Measurements from ENCODE around the gene CRISPLD2.

CRISPLD2 gene

DNA sequence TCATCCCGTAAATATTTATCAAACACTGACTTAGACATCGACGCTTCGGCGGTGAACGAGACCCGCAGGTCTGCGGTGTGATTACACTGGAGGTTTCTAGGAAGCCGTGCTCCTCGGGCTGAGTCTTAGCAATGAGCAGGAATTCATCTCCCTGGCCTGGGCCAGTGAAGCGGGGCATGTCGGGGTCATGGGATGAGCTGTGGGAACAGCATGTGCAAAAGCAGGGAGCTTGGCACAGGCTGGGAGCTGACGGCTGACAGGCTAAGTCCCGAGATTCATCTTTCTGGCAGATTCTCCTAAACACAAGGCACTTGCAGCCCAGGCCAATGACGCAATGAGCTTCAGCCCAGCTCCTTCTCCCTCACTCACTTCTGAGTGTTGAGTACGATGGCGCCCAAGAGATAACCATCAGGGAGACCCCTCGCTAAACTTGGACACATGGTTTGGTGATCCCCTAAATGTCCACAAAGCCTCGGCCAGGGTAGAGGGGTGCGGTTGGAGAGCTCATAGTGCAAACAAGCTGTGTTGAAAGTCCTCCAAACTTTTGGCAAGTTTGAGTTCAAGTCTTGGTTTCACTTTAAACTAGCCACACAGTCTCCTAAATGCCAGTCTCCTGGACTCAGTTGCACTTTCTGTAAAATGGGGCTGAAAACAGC lies 12.8 kb downstream of the CRISPLD2 start:
- ChIA-PET POLR2A (interaction anchor here (0.7 kb wide), 1 partner anchor 13 kb away, joined by 3 read pairs; the partner anchor contains the start of gene CRISPLD2), CTCF (no interaction called here)
- no peaks in the 10 kb centered on the region for H3K4me1 ChIP-seq (ENCODE audit: control insufficient read depth, insufficient read depth, low read length)
- H3K4me3 ChIP-seq (ENCODE audit: low read depth, low read length) = no peak overlapping the region
- H3K36me3 ChIP-seq (ENCODE audit: control insufficient read depth in 2 of 2, insufficient read depth in 1 of 2, low read length in 2 of 2) = no peaks in the 10 kb centered on the region
- no peaks in the 10 kb centered on the region for H3K9me3 ChIP-seq (ENCODE audit: control insufficient read depth, insufficient read depth, low read depth, low read length)
- TF ChIP-seq PRDM4 (tag by site-specific recombination; IDR thresholded peaks at IDR 0.05) = peak; percentile 82
- TF ChIP-seq ZNF362 (tag by site-specific recombination; IDR thresholded peaks at IDR 0.05) = no peak
- H3K27ac ChIP-seq (ENCODE audit: extremely low read depth, low read depth, low read length) = no peak overlapping the region

GRCh38 chr16:84833144-84833500 lies 13.3 kb downstream of the CRISPLD2 start:
- Histone ChIP-seq H3K4me1 (ENCODE audit: control insufficient read depth, insufficient read depth, low read length) (no peaks in the 10 kb centered on the region), H3K9me3 (ENCODE audit: control insufficient read depth, insufficient read depth, low read depth, low read length) (no peaks in the 10 kb centered on the region), H3K36me3 (ENCODE audit: control insufficient read depth in 2 of 2, insufficient read depth in 1 of 2, low read length in 2 of 2) (no peaks in the 10 kb centered on the region), H3K4me3 (ENCODE audit: low read depth, low read length) (no peak overlapping the region), H3K27ac (ENCODE audit: extremely low read depth, low read depth, low read length) (no peak overlapping the region)
- POLR2A ChIA-PET = interaction anchor here (0.7 kb wide), 1 partner anchor 13 kb away, joined by 3 read pairs; the partner anchor contains the start of gene CRISPLD2
- CTCF ChIA-PET = no interaction called here
- TF ChIP-seq GFI1B (tag by site-specific recombination; IDR thresholded peaks at IDR 0.05) = no peak
- no peak for TF ChIP-seq ZSCAN18 (tag by site-specific recombination; IDR thresholded peaks at IDR 0.05)
- no peak for TF ChIP-seq PATZ1 (tag by site-specific recombination; IDR thresholded peaks at IDR 0.05)
- no peak for TF ChIP-seq GLI2 (tag by site-specific recombination; IDR thresholded peaks at IDR 0.05; ENCODE audit: borderline replicate concordance, low read depth)
- no peak for TF ChIP-seq ZBTB1 (tag by site-specific recombination; IDR thresholded peaks at IDR 0.05)
- TF ChIP-seq, protein P1, sequence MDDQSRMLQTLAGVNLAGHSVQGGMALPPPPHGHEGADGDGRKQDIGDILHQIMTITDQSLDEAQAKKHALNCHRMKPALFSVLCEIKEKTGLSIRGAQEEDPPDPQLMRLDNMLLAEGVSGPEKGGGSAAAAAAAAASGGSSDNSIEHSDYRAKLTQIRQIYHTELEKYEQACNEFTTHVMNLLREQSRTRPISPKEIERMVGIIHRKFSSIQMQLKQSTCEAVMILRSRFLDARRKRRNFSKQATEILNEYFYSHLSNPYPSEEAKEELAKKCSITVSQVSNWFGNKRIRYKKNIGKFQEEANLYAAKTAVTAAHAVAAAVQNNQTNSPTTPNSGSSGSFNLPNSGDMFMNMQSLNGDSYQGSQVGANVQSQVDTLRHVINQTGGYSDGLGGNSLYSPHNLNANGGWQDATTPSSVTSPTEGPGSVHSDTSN (CRISPR knock-in tag; IDR thresholded peaks at IDR 0.05) = no peak
- TF ChIP-seq, protein P2, sequence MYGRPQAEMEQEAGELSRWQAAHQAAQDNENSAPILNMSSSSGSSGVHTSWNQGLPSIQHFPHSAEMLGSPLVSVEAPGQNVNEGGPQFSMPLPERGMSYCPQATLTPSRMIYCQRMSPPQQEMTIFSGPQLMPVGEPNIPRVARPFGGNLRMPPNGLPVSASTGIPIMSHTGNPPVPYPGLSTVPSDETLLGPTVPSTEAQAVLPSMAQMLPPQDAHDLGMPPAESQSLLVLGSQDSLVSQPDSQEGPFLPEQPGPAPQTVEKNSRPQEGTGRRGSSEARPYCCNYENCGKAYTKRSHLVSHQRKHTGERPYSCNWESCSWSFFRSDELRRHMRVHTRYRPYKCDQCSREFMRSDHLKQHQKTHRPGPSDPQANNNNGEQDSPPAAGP (tag by site-specific recombination; IDR thresholded peaks at IDR 0.05) = no peak
- TF ChIP-seq ZNF223 (tag by site-specific recombination; IDR thresholded peaks at IDR 0.05) = no peak
- no peak for TF ChIP-seq BCL11A (tag by site-specific recombination; IDR thresholded peaks at IDR 0.05; ENCODE audit: low read depth)

Data from HEK293 (cell line).